Measurements from ENCODE around the gene TAOK1. TPM values are rescaled to one million over a fixed set of nuclear protein-coding genes. Genes with fewer than 3 reads are reported as not detected.

TAOK1 gene
- total RNA-seq, 1 donor from 2014 or later = 42.2 TPM

DNA sequence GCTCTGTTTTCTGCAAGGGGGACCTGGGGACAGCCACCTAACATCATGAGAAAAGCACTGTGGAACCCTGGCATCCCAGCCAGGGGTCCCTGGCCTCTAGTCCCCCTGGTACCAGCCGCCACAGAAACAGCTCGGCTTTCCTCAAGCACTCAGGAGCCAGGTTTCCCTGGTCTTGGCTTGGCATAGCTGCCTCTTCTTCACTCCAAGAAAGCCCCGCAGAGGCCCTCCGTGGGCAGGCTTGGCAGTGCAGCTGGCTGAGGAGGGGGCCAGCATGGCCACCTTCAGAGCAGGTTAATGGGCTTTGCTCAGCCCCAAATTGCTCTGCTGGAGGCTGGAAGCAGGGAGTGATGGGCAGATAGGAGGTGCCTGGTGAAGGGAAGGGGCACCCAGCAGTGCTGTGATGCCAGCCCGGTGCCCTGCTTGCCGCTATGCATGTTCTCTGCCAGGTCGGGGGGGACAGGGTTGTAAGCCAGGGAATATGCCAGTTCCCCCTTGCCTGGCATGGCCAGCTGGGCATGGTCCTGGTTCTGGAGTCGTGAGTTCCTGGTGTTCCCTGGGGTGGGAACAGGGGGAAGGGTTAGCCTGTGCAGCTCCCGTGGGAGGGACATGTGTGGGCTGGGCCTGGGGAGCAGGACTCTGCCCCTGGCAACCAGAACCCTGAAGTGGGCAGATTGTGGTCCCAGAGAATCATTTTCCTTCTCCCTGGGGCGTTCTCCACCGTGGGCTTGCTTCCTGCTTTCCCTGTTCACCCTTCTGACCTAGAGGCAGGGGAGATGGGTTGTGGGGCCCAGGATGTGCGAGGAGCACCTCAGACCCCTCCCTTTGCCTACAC is 206.0 kb downstream of the TAOK1 start:
- H3K4me1 ChIP-seq = peaks cover 54% of the 10 kb centered on the region
- H3K9me3 ChIP-seq = no peaks in the 10 kb centered on the region
- no peaks in the 10 kb centered on the region for H3K36me3 ChIP-seq
- H3K4me3 ChIP-seq = no peak overlapping the region
- peak overlapping the region; percentile 51 for H3K27ac ChIP-seq
- no peak for DNase-seq (ENCODE audit: extremely low spot score in 2 of 2)
- no peaks in the 10 kb centered on the region for H3K27me3 ChIP-seq
- intact Hi-C loops (cut with DNase I) = no loop called here
- TF ChIP-seq POLR2A (IDR thresholded peaks at IDR 0.05) (no peak), CTCF (IDR thresholded peaks at IDR 0.05) (no peak), POLR2AphosphoS5 (IDR thresholded peaks at IDR 0.05; ENCODE audit: insufficient read depth in 1 of 2, low read depth in 1 of 2) (no peak)

DNA sequence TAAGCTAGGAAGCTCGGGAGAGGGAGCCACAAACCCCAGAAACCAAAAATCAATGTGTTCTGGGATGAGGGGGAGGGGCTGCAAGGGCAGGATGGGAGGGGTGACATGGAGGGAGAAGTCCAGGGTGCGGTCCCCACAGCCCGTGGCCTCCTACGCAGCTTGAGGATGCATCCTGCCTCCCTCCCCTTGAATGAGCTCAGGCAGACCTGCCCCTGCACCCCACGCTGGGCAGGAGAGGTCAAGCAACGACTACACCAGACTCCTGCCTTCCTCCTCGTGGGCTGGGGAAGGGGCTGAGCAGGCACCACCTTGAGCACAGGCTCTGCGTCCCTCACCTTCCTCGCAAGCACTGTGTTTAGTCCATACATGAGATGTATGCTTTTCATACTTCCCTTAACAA is 206.6 kb downstream of the TAOK1 start:
- intact Hi-C loops (cut with DNase I) = no loop called here
- peaks cover 47% of the 10 kb centered on the region for H3K4me1 ChIP-seq
- no peak overlapping the region for H3K4me3 ChIP-seq
- H3K36me3 ChIP-seq = no peaks in the 10 kb centered on the region
- H3K27ac ChIP-seq = peak overlapping the region; percentile 51
- TF ChIP-seq CTCF (IDR thresholded peaks at IDR 0.05) = no peak
- no peak for TF ChIP-seq POLR2A (IDR thresholded peaks at IDR 0.05)
- no peak for TF ChIP-seq POLR2AphosphoS5 (IDR thresholded peaks at IDR 0.05; ENCODE audit: insufficient read depth in 1 of 2, low read depth in 1 of 2)
- H3K9me3 ChIP-seq = no peaks in the 10 kb centered on the region
- DNase-seq (ENCODE audit: extremely low spot score in 2 of 2) = no peak
- no peaks in the 10 kb centered on the region for H3K27me3 ChIP-seq

DNA sequence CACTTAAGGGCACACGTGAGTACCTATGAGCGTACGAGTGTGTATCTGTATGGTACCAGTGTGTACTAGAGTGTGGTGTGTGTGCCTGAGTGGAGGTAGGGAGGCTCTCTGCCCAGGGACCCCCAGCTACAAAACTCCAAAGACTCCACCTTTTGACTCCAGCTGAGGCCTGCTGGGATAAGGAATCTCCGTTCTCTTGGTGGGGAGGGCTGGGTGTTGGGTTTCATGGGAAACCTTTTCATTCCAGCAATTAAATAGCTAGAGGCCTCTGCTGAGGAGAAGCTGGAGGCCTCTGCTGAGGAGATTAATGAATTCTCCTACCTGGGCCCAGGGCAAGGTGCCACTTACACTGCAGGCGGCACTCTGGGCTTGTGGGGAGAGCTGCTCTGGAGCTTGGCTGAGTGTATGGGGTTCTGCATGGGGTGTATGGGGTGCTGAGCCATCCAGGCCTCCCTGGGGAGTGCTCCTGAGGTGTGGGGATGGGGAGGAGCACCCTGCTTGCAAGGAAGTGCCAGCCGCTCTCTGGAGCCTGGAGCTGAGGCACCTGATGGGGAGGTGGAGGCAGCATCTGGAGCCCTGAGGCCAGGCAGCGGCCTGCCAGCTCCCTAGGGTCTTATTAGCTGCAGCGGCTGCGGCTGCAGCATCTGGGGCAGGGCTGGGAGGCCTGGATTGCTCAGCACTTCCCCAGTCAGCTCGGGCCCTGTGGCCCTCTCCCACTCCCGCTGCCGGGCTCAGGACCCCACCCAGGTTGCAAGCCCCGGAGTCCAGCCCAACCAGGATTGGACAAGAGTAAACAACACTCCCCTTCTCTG is 207.4 kb downstream of the TAOK1 start:
- intact Hi-C loops (cut with DNase I) = no loop called here
- no peak overlapping the region for H3K4me3 ChIP-seq
- TF ChIP-seq CTCF (IDR thresholded peaks at IDR 0.05) (no peak), POLR2AphosphoS5 (IDR thresholded peaks at IDR 0.05; ENCODE audit: insufficient read depth in 1 of 2, low read depth in 1 of 2) (no peak), POLR2A (IDR thresholded peaks at IDR 0.05) (no peak)
- DNase-seq (ENCODE audit: extremely low spot score in 2 of 2) = no peak
- peak overlapping the region; percentile 51 for H3K27ac ChIP-seq
- H3K36me3 ChIP-seq = no peaks in the 10 kb centered on the region
- H3K4me1 ChIP-seq = peaks cover 40% of the 10 kb centered on the region
- no peaks in the 10 kb centered on the region for H3K27me3 ChIP-seq
- H3K9me3 ChIP-seq = no peaks in the 10 kb centered on the region

Small RNAs within 50 kb of the gene (small RNA-seq; reads per million reads assigned to genes)
- gene RNU4-34P (not detected), gene RNU6-1034P (not detected), gene RNU6-711P (not detected)

Other genes with a start within 250 kb of the TAOK1 start
- gene MYO18A, start 210.0 kb upstream of the TAOK1 start, total RNA-seq = 70.7 TPM
- gene CRYBA1, start 143.5 kb upstream of the TAOK1 start, total RNA-seq = not detected
- gene NUFIP2, start 96.2 kb upstream of the TAOK1 start, total RNA-seq = 29.7 TPM
- 13.3 TPM for gene ABHD15, start 176.7 kb downstream of the TAOK1 start, total RNA-seq
- 61.1 TPM for gene TP53I13, start 178.3 kb downstream of the TAOK1 start, total RNA-seq
- 39.8 TPM for gene GIT1, start 199.3 kb downstream of the TAOK1 start, total RNA-seq
- gene ANKRD13B, start 202.8 kb downstream of the TAOK1 start, total RNA-seq = 7.9 TPM
- gene CORO6, start 232.5 kb downstream of the TAOK1 start, total RNA-seq = 23.6 TPM